K562 (cell line): ENCODE data around the gene HSD17B12. TPM values are rescaled to one million over a fixed set of nuclear protein-coding genes. Genes with fewer than 3 reads are reported as not detected.

ENCODE experiments used
- ATF4 ChIP-seq: fragments of 450-650 bp; formaldehyde crosslinking; IDR thresholded peaks from 2 replicates; pipeline ENCODE4 v1.4.0; 2022; ENCODE audit warnings: mild to moderate bottlenecking, moderate library complexity
- CEBPZ ChIP-seq: fragments of 150-350 bp; IDR thresholded peaks from 2 replicates; pipeline ENCODE4 v1.6.1; 2014; ENCODE audit warnings: low read depth, mild to moderate bottlenecking, low read length, borderline replicate concordance
- ELK3 ChIP-seq: fragments of 450-650 bp; formaldehyde crosslinking; IDR thresholded peaks from 2 replicates; pipeline ENCODE4 v1.4.0; 2020; ENCODE audit warnings: mild to moderate bottlenecking
- ETV5 ChIP-seq: sonication (generic); formaldehyde crosslinking; IDR thresholded peaks from 2 replicates; pipeline ENCODE4 v1.4.0; 2020; ENCODE audit warnings: low read depth, mild to moderate bottlenecking, missing genetic modification reagents
- HIVEP1 ChIP-seq: fragments of 250-450 bp; sonication (Bioruptor Pico); IDR thresholded peaks from 2 replicates; pipeline ENCODE4 v1.4.0; 2020; ENCODE audit warnings: mild to moderate bottlenecking
- KDM2B ChIP-seq: fragments of 250-450 bp; sonication (Bioruptor Pico); IDR thresholded peaks from 2 replicates; pipeline ENCODE4 v1.8.0; 2021; ENCODE audit warnings: mild to moderate bottlenecking, moderate library complexity
- MBD2 ChIP-seq: sonication (generic); IDR thresholded peaks from 2 replicates; pipeline ENCODE4 v1.6.1; 2016; ENCODE audit warnings: low read depth, borderline replicate concordance
- MCM2 ChIP-seq: fragments of 450-650 bp; IDR thresholded peaks from 2 replicates; pipeline ENCODE4 v1.6.1; 2017; ENCODE audit warnings: low read depth, mild to moderate bottlenecking
- PHF8 ChIP-seq: fragments of 200-600 bp; sonication (generic); IDR thresholded peaks from 2 replicates; pipeline ENCODE4 v1.6.1; 2012; ENCODE audit warnings: mixed run types, mild to moderate bottlenecking, inconsistent platforms, low read length, moderate library complexity, borderline replicate concordance
- RAD51 ChIP-seq: fragments of 450-650 bp; IDR thresholded peaks from 2 replicates; pipeline ENCODE4 v1.7.1; 2016; ENCODE audit warnings: low read depth, mild to moderate bottlenecking, borderline replicate concordance
- RBFOX2 ChIP-seq: fragments of 200-400 bp; formaldehyde crosslinking; IDR thresholded peaks from 2 replicates; pipeline ENCODE4 v1.6.1; 2017; ENCODE audit warnings: low read depth, mild to moderate bottlenecking, low read length, moderate library complexity
- SIN3A ChIP-seq, 2 experiments: fragments of 150-350 bp in 1 of 2; IDR thresholded peaks; 2 replicates each; pipeline ENCODE4 v1.6.1; 2011 to 2016; ENCODE audit warnings: borderline replicate concordance in 2 of 2, low read depth in 2 of 2, low read length in 2 of 2, mild to moderate bottlenecking in 2 of 2, moderate library complexity in 2 of 2; ENCODE audit not compliant: control insufficient read depth in 1 of 2
- SIX5 ChIP-seq, 2 experiments: IDR thresholded peaks; 2 replicates each; pipeline ENCODE4 v1.6.1; 2011; ENCODE audit warnings: low read length in 2 of 2, borderline replicate concordance in 1 of 2, low read depth in 1 of 2, mild to moderate bottlenecking in 1 of 2, moderate library complexity in 1 of 2; ENCODE audit not compliant: insufficient read depth in 1 of 2
- TAF1 ChIP-seq: IDR thresholded peaks from 2 replicates; pipeline ENCODE4 v1.6.1; 2011; ENCODE audit warnings: mild to moderate bottlenecking, low read length, moderate library complexity; ENCODE audit not compliant: insufficient read depth, control insufficient read depth, severe bottlenecking; ENCODE audit errors: extremely low read depth
- THRB ChIP-seq: fragments of 450-650 bp; formaldehyde crosslinking; conservative IDR thresholded peaks from 2 replicates; pipeline ENCODE4 v1.4.0; 2022; ENCODE audit warnings: mild to moderate bottlenecking, missing genetic modification characterization
- ZBTB1 ChIP-seq: sonication (generic); formaldehyde crosslinking; IDR thresholded peaks from 2 replicates; pipeline ENCODE4 v1.8.1; 2023; ENCODE audit warnings: missing genetic modification reagents, low read depth, mild to moderate bottlenecking, borderline replicate concordance
- ZBTB12 ChIP-seq: fragments of 250-450 bp; sonication (Bioruptor Pico); IDR thresholded peaks from 2 replicates; pipeline ENCODE4 v1.4.0; 2020
- ZBTB7A ChIP-seq: IDR thresholded peaks from 2 replicates; pipeline ENCODE4 v1.6.1; 2011; ENCODE audit warnings: low read depth, mild to moderate bottlenecking, low read length, moderate library complexity, borderline replicate concordance; ENCODE audit not compliant: control insufficient read depth
- ZNF212 ChIP-seq: fragments of 450-650 bp; formaldehyde crosslinking; IDR thresholded peaks from 2 replicates; pipeline ENCODE4 v1.4.0; 2020; ENCODE audit warnings: mild to moderate bottlenecking
- polyA plus RNA-seq, 8 experiments: library from polyadenylated mRNA; depleted of rRNA in 4 of 8; stranded (reverse) in 5 of 8; unstranded in 3 of 8; fragments of >200 nt; fragmentation: Nextera tagmentation in 2 of 8; fragmentation: Illumina TruSeq in 1 of 8; extraction: Ambion mirVana in 2 of 8; extraction: Trizol in 1 of 8; gene quantifications; 2 replicates each; pipeline versions ENCODE4 v1.2.1 to v1.2.3, GENCODE V29; 2011 to 2014; ENCODE audit warnings: inconsistent platforms in 1 of 8, missing spikeins in 1 of 8
- total RNA-seq, 7 experiments: library from RNA; depleted of rRNA in 6 of 7; stranded (reverse); fragments of >200 nt in 6 of 7; fragmentation: Illumina TruSeq in 2 of 7; extraction: Trizol in 2 of 7; gene quantifications; 2 replicates each; pipeline versions ENCODE4 v1.2.1 to v1.2.3, GENCODE V29; 2011 to 2021; ENCODE audit warnings: low replicate concordance in 1 of 7

Gene HSD17B12
- total and polyA plus RNA-seq, 9 of the 15 experiments (the other 6 are each of a cell fraction or from before 2014, with no cell fraction given): 9.1 to 34.5 (median 23.3) TPM

GRCh38 chr11:43880640-43881159, 200.2 kb downstream of the HSD17B12 start, which contains the start of gene ALKBH3 (continued):
- peak; percentile 35 to 48; a peak in 3 of 4 replicates for TF ChIP-seq SIX5 (IDR thresholded peaks at IDR 0.05; ENCODE audit: borderline replicate concordance in 1 of 2, insufficient read depth in 1 of 2, low read depth in 1 of 2, low read length in 2 of 2)
- peak; percentile 73 for TF ChIP-seq MBD2
- no peak for TF ChIP-seq ZBTB1 (CRISPR knock-in tag)
- no peak for TF ChIP-seq RAD51
- no peak for TF ChIP-seq ELK3 (CRISPR knock-in tag)
- peak; percentile 43 for TF ChIP-seq TAF1
- TF ChIP-seq HIVEP1: no peak
- no peak for TF ChIP-seq MCM2
- TF ChIP-seq ZNF212: no peak
- peak; percentile 76 for TF ChIP-seq PHF8
- peak; percentile 83 for TF ChIP-seq RBFOX2
- TF ChIP-seq ZBTB12 (CRISPR knock-in tag): peak; percentile 76
- TF ChIP-seq KDM2B (CRISPR knock-in tag): no peak
- TF ChIP-seq THRB (CRISPR knock-in tag): no peak
- TF ChIP-seq ATF4 (CRISPR knock-in tag): no peak
- no peak for TF ChIP-seq CEBPZ
- peak; percentile 58; the same call in 1 of the 2 replicates for TF ChIP-seq ZBTB7A
- no peak for TF ChIP-seq ETV5 (CRISPR knock-in tag)
- no peak for TF ChIP-seq SIN3A (IDR thresholded peaks at IDR 0.05; ENCODE audit: borderline replicate concordance in 2 of 2, control insufficient read depth in 1 of 2, low read depth in 2 of 2, low read length in 2 of 2)
